ES-I3 (cell line): ENCODE data around the gene TLR6.
A peak's percentile ranks its signal among the peaks of the same experiment; 100 is the strongest.

Experiments used
- H3K36me3 ChIP-seq: 2 replicates; pipeline ENCODE4 v1.6.1; 2013; ENCODE audit warnings: mild to moderate bottlenecking, low read length, control low read depth, moderate library complexity; ENCODE audit not compliant: insufficient read depth
- H3K4me1 ChIP-seq: 2 replicates; pipeline ENCODE4 v1.6.1; 2013; ENCODE audit warnings: mild to moderate bottlenecking, control low read depth, low read length; ENCODE audit not compliant: insufficient read depth
- H3K9ac ChIP-seq: 2 replicates; pipeline ENCODE4 v1.6.1; 2013; ENCODE audit warnings: low read depth, mild to moderate bottlenecking, low read length, moderate library complexity
- H3K9me3 ChIP-seq: 2 replicates; pipeline ENCODE4 v1.6.1; 2013; ENCODE audit warnings: mild to moderate bottlenecking, low read length, moderate library complexity; ENCODE audit not compliant: control insufficient read depth, insufficient read depth

Gene TLR6

GRCh38 chr4:38873290-38873944 lies 16.8 kb upstream of the TLR6 start:
- Histone ChIP-seq H3K9ac (no peak overlapping the region), H3K4me1 (0 out of 2 replicates have a peak, but pooled peaks cover 5% of the 10 kb centered on the region), H3K9me3 (no peaks in the 10 kb centered on the region), H3K36me3 (no peaks in the 10 kb centered on the region)

GRCh38 chr4:38872620-38873019 lies 16.0 kb upstream of the TLR6 start:
- Histone ChIP-seq H3K9me3 (no peaks in the 10 kb centered on the region), H3K9ac (no peak overlapping the region), H3K4me1 (0 out of 2 replicates have a peak, but pooled peaks cover 5% of the 10 kb centered on the region), H3K36me3 (no peaks in the 10 kb centered on the region)

DNA sequence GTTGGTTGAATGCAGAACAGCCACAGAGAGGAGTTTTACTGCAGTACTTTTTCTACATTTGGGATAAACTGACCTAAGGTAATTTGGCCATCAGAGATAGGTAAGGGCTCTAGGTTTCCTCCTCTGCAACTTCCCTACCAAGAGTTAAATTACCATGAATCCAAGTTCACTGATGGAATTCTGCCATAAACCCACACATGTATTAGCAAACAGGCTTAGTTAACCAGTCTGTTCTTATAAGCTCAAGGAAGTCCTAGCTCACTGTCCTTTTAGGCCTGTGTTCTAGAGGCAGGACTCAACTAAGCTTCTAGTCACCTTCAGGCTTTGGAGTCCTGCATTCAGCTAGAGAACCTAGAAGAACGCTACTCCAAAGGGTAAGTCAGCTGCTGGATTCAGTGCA lies 15.0 kb upstream of the TLR6 start:
- no peaks in the 10 kb centered on the region for H3K9me3 ChIP-seq
- H3K36me3 ChIP-seq = no peaks in the 10 kb centered on the region
- H3K4me1 ChIP-seq = 0 out of 2 replicates have a peak, but pooled peaks cover 5% of the 10 kb centered on the region
- no peak overlapping the region for H3K9ac ChIP-seq

- Histone ChIP-seq H3K4me1 (0 out of 2 replicates have a peak, but pooled peaks cover 5% of the 10 kb centered on the region), H3K36me3 (no peaks in the 10 kb centered on the region), H3K9ac (no peak overlapping the region)
These were observed 13.6 kb upstream of the TLR6 start for GRCh38 chr4:38870098-38870808.

GRCh38 chr4:38869511-38869910 lies 12.9 kb upstream of the TLR6 start:
- Histone ChIP-seq H3K4me1 (0 out of 2 replicates have a peak, but pooled peaks cover 5% of the 10 kb centered on the region), H3K9ac (no peak overlapping the region), H3K36me3 (no peaks in the 10 kb centered on the region), H3K9me3 (no peaks in the 10 kb centered on the region)

More at GRCh38 chr4:38870098-38870808, 13.6 kb upstream of the TLR6 start:
- H3K9me3 ChIP-seq = no peaks in the 10 kb centered on the region

GRCh38 chr4:38868059-38868960 lies 11.7 kb upstream of the TLR6 start:
- H3K9ac ChIP-seq = peak overlapping the region; percentile 83
- H3K36me3 ChIP-seq = no peaks in the 10 kb centered on the region
- no peaks in the 10 kb centered on the region for H3K9me3 ChIP-seq
- 0 out of 2 replicates have a peak, but pooled peaks cover 5% of the 10 kb centered on the region for H3K4me1 ChIP-seq

GRCh38 chr4:38867478-38868058 lies 11.0 kb upstream of the TLR6 start, which contains the start of gene FAM114A1:
Gene FAM114A1, plus strand, starts transcription at chr4:38867806. Its CDS starts 10,273 bp downstream, at chr4:38878079.
- 0 out of 2 replicates have a peak, but pooled peaks cover 5% of the 10 kb centered on the region for H3K4me1 ChIP-seq
- H3K9me3 ChIP-seq = no peaks in the 10 kb centered on the region
- H3K36me3 ChIP-seq = no peaks in the 10 kb centered on the region
- H3K9ac ChIP-seq = peak within 1 kb of the TSS; percentile 83

DNA sequence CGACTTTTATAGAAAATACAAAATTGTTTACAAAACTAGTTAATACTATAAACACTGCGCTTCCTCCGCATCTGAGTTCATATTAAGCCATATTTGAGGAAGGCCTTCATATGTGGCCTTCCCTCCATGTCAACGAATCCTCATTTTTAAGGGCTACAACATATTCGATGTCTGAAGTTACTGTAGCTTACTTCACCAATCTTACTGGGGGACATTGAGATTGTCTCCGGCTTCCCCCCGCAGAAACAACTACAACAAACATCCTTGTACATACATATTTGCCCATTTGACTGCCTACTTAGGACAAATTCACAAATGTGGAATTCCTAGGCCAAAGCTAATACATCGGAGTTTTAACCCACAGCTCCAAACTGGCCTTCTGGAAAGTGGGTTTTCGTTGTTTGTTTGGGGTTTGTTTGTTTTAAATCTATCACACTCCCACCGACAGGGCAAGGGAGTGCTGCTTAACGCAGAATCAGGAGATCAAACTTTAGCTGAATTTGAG lies 10.4 kb upstream of the TLR6 start:
- Histone ChIP-seq H3K36me3 (no peaks in the 10 kb centered on the region), H3K9me3 (no peaks in the 10 kb centered on the region), H3K4me1 (0 out of 2 replicates have a peak, but pooled peaks cover 5% of the 10 kb centered on the region), H3K9ac (peak overlapping the region; percentile 83)

DNA sequence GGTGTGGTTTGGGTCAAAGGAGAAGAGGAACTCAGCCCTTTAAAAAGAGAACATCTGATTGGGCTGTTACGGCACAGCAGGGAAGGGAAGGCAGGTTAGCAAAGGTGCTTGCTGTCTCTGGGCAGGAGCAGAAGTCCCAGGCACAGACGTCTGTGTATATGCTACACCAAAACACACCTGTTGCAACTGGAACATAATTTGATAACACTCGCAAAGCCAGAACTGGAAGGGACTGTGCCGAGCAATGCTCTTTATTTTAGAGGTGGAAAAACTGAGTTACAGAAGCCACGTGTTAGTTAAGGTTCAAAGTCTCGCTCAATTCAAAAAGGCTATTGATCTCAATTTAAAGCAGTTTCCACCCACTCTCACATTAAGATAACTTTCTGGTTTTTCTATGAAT lies 8.8 kb upstream of the TLR6 start:
- no peak overlapping the region for H3K9ac ChIP-seq
- no peaks in the 10 kb centered on the region for H3K9me3 ChIP-seq
- 0 out of 2 replicates have a peak, but pooled peaks cover 5% of the 10 kb centered on the region for H3K4me1 ChIP-seq
- H3K36me3 ChIP-seq = no peaks in the 10 kb centered on the region

DNA sequence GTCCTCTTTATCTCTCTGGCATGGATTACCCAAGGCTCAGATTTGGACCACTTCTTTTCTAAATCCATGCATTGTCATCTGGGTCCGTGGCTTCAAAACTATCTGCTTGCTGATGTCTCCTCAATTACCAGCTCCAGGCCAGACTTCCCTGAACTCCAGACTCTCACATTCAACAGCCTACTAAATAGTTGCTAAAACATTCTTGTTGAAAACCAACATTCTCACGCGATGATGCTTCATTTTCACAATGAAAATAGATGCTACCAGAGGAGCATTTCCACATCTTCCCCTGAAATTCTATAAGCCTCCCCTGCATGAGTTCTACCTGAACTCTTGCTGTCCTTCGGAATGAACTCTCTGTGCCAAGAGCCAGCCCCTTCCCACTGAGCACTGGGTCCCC lies 5.2 kb upstream of the TLR6 start:
- H3K9me3 ChIP-seq = no peaks in the 10 kb centered on the region
- H3K9ac ChIP-seq = no peak overlapping the region
- no peaks in the 10 kb centered on the region for H3K4me1 ChIP-seq
- no peaks in the 10 kb centered on the region for H3K36me3 ChIP-seq

GRCh38 chr4:38860788-38861424 lies 4.3 kb upstream of the TLR6 start:
- no peaks in the 10 kb centered on the region for H3K36me3 ChIP-seq
- H3K4me1 ChIP-seq = no peaks in the 10 kb centered on the region; the same call in 1 of the 2 replicates
- no peaks in the 10 kb centered on the region for H3K9me3 ChIP-seq
- no peak overlapping the region for H3K9ac ChIP-seq

GRCh38 chr4:38859501-38859900 lies 2.9 kb upstream of the TLR6 start:
- Histone ChIP-seq H3K36me3 (no peaks in the 10 kb centered on the region), H3K9me3 (no peaks in the 10 kb centered on the region), H3K9ac (no peak overlapping the region), H3K4me1 (no peaks in the 10 kb centered on the region; the same call in 1 of the 2 replicates)

GRCh38 chr4:38858097-38858420 lies 1.4 kb upstream of the TLR6 start:
- no peaks in the 10 kb centered on the region for H3K36me3 ChIP-seq
- H3K4me1 ChIP-seq = no peaks in the 10 kb centered on the region; the same call in 1 of the 2 replicates
- H3K9me3 ChIP-seq = no peaks in the 10 kb centered on the region
- no peak overlapping the region for H3K9ac ChIP-seq
